GM18507 (cell line): ENCODE data around the gene BCL11B.

ENCODE experiments used
- DNase-seq: peaks from one replicate; pipeline ENCODE4 v3.0.0; 2011; ENCODE audit warnings: low read depth; ENCODE audit not compliant: insufficient read length; ENCODE audit errors: extremely low spot score
- FAIRE-seq: peaks from 2 replicates; lab custom pipeline; 2011; peaks lifted over from hg19 to GRCh38; lab: Jason Lieb, UNC

BCL11B gene

GRCh38 chr14:99244367-99244901 lies 27.6 kb downstream of the BCL11B start:
- DNase-seq (no peak), FAIRE-seq (no peak)

- DNase-seq: no peak
- FAIRE-seq: no peak
Observed at GRCh38 chr14:99242816-99243721, 28.9 kb downstream of the BCL11B start.

GRCh38 chr14:99242238-99242637 lies 29.8 kb downstream of the BCL11B start:
- FAIRE-seq: no peak
- DNase-seq: no peak

- DNase-seq (no peak), FAIRE-seq (no peak)
Observed at GRCh38 chr14:99241325-99242010, 30.5 kb downstream of the BCL11B start.

- DNase-seq: no peak
- FAIRE-seq: no peak
Observed at GRCh38 chr14:99240627-99241324, 31.2 kb downstream of the BCL11B start.

GRCh38 chr14:99239661-99240092 lies 32.3 kb downstream of the BCL11B start:
- DNase-seq: no peak
- no peak for FAIRE-seq

GRCh38 chr14:99238216-99238615 lies 33.8 kb downstream of the BCL11B start:
- no peak for DNase-seq
- no peak for FAIRE-seq

GRCh38 chr14:99237288-99237687 lies 34.7 kb downstream of the BCL11B start:
- FAIRE-seq: no peak
- no peak for DNase-seq

- no peak for DNase-seq
- FAIRE-seq: no peak
Observed at GRCh38 chr14:99236386-99237138, 35.4 kb downstream of the BCL11B start.

GRCh38 chr14:99235582-99236320 lies 36.2 kb downstream of the BCL11B start:
- FAIRE-seq (no peak), DNase-seq (no peak)

GRCh38 chr14:99234961-99235571 lies 36.9 kb downstream of the BCL11B start:
- DNase-seq (no peak), FAIRE-seq (no peak)

- no peak for FAIRE-seq
Observed at GRCh38 chr14:99234355-99234754, 37.6 kb downstream of the BCL11B start.

GRCh38 chr14:99233222-99234035 lies 38.6 kb downstream of the BCL11B start:
- no peak for DNase-seq
- no peak for FAIRE-seq

More at GRCh38 chr14:99234355-99234754, 37.6 kb downstream of the BCL11B start:
- DNase-seq: no peak

- DNase-seq: no peak
- no peak for FAIRE-seq
Observed at GRCh38 chr14:99232714-99233214, 39.2 kb downstream of the BCL11B start.

- FAIRE-seq: no peak
- no peak for DNase-seq
Observed at GRCh38 chr14:99231850-99232713, 39.9 kb downstream of the BCL11B start.

GRCh38 chr14:99231161-99231849 lies 40.7 kb downstream of the BCL11B start:
- DNase-seq (no peak), FAIRE-seq (no peak)
